ENCODE data around the gene RNF103.

DNA sequence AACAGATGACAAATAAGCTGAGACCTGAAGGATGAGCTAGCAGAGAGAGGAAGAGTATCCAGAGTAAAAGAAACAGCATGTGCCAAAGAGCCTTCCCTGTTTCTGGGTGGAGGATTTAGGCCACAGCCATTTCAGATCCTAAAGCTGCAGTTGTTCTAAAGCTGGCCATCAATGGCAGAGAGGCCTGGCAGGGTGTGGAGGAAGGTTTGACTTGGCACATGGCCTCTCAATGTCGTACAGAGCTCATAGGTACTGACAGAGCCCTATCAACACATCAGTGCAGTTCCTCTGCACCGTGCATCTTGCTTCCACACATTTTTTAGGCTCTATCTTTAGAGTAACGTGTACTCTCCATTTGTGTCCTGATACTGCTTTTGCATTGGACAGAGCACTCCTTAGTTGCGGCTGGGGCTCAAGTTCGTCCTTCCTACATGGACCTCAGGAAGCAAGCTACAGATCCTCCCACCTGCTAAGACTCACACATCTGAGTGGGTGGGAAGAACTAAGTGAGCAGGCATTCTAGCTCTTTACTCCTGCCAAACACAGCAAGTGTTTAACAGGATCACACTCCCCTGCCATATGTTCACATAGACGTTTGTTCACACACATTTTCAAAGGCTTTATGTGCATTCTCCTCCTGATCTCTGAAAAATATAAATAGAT, 57.4 kb downstream of the RNF103 start:
- TF ChIP-seq, protein P1, sequence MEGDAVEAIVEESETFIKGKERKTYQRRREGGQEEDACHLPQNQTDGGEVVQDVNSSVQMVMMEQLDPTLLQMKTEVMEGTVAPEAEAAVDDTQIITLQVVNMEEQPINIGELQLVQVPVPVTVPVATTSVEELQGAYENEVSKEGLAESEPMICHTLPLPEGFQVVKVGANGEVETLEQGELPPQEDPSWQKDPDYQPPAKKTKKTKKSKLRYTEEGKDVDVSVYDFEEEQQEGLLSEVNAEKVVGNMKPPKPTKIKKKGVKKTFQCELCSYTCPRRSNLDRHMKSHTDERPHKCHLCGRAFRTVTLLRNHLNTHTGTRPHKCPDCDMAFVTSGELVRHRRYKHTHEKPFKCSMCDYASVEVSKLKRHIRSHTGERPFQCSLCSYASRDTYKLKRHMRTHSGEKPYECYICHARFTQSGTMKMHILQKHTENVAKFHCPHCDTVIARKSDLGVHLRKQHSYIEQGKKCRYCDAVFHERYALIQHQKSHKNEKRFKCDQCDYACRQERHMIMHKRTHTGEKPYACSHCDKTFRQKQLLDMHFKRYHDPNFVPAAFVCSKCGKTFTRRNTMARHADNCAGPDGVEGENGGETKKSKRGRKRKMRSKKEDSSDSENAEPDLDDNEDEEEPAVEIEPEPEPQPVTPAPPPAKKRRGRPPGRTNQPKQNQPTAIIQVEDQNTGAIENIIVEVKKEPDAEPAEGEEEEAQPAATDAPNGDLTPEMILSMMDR (IDR thresholded peaks at IDR 0.05) = no peak
- no peak for TF ChIP-seq POLR2A (IDR thresholded peaks at IDR 0.05)

Measured in testis (tissue), 2 donors.